NCI-H510A treated with DMSO at 0.1 percent for 48 hours (cell line): ENCODE data around the gene OR4C46.
"Not testable (repeated sequence)": the region's sequence is repeated elsewhere in the genome, so short reads cannot be mapped to it uniquely, and the experiment has no call there.

ENCODE experiments used
- DNase-seq: peaks from one replicate; lab custom pipeline; 2025; lab: John Stamatoyannopoulos, UW

The OR4C46 gene

GRCh38 chr11:54603898-54604297 is at the start of gene OR4C46:
TSS of gene OR4C46 (minus strand) at chr11:54603998. CDS start at chr11:54603998, 0 bp downstream.
- no peak for DNase-seq

GRCh38 chr11:54645606-54646005 is 41.8 kb upstream of the OR4C46 start:
- DNase-seq, result not testable (repeated sequence)

GRCh38 chr11:54561439-54561838 is 42.4 kb downstream of the OR4C46 start:
- DNase-seq, result not testable (repeated sequence)

- no peak for DNase-seq
Observed at GRCh38 chr11:54558919-54559318, 44.9 kb downstream of the OR4C46 start.

- no peak for DNase-seq
Observed at GRCh38 chr11:54558407-54558806, 45.4 kb downstream of the OR4C46 start.
